Measurements from ENCODE around the gene SLC13A3.

DNA sequence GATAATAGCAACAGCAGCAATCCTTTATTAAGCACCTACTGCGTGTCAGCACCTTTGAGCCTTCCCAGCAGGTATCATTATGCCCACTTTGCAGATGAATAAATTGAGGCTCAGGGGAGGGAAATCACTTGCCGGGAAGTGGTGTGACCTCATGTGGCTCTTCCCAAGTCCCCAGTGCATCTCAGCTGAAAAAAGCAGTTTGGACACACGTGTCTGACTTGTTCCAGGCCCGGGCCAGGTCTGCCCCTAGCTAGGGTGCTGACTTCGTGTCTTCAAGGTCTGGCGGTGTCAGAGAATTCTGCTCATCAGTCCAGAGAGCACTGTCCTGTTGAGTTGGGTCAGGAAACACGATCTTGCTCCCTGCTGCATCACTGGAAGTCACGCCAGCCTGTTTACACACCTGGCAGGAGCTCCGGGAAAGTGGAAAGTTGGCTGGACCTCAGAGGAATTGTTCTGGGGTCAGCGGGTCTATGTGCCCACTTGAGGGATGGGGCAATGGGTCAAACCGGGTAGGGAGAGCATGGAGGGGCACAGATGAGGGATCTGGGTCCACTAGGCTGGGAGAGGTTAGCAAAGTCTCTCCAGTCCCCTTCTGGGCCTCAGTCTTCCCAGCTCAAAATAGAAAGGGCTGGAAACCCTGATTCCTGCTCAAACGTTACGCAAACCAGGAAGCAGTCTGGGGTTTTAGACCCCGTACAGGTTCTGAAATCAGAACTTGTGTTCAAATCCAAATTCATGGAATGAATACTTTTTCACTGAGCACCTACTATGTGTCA lies 10.5 kb downstream of the SLC13A3 start:
- TF ChIP-seq, protein P1, sequence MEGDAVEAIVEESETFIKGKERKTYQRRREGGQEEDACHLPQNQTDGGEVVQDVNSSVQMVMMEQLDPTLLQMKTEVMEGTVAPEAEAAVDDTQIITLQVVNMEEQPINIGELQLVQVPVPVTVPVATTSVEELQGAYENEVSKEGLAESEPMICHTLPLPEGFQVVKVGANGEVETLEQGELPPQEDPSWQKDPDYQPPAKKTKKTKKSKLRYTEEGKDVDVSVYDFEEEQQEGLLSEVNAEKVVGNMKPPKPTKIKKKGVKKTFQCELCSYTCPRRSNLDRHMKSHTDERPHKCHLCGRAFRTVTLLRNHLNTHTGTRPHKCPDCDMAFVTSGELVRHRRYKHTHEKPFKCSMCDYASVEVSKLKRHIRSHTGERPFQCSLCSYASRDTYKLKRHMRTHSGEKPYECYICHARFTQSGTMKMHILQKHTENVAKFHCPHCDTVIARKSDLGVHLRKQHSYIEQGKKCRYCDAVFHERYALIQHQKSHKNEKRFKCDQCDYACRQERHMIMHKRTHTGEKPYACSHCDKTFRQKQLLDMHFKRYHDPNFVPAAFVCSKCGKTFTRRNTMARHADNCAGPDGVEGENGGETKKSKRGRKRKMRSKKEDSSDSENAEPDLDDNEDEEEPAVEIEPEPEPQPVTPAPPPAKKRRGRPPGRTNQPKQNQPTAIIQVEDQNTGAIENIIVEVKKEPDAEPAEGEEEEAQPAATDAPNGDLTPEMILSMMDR (conservative IDR thresholded peaks at IDR 0.05; ENCODE audit: low read length): no peak
- no peak for TF ChIP-seq EZH2phosphoT487 (IDR thresholded peaks at IDR 0.05; ENCODE audit: borderline replicate concordance)
